Testis (tissue), 3 donors: ENCODE data around the gene SLC6A7. TPM values are rescaled to one million over a fixed set of nuclear protein-coding genes. Genes with fewer than 3 reads are reported as not detected.

Experiments used
- DNase-seq: peaks from one replicate; pipeline ENCODE4 v3.0.0-alpha.2; 2019
- H3K27ac ChIP-seq, 2 donors: fragments of 200-600 bp; sonication (generic); one replicate each; pipeline ENCODE4 v1.5.1; 2019
- H3K27me3 ChIP-seq: fragments of 200-600 bp; sonication (generic); one replicate; pipeline ENCODE4 v1.5.1; 2019
- H3K36me3 ChIP-seq: fragments of 200-600 bp; sonication (generic); one replicate; pipeline ENCODE4 v1.5.1; 2017; ENCODE audit warnings: low read depth; ENCODE audit errors: missing control alignments
- H3K4me1 ChIP-seq: fragments of 200-600 bp; sonication (generic); one replicate; pipeline ENCODE4 v1.5.1; 2019
- H3K4me3 ChIP-seq, 2 donors: fragments of 200-600 bp; sonication (generic); one replicate each; pipeline ENCODE4 v1.5.1; 2017 to 2019
- H3K9me3 ChIP-seq: fragments of 200-600 bp; sonication (generic); one replicate; pipeline ENCODE4 v1.5.1; 2017
- CTCF ChIP-seq, 3 experiments: fragments of 450-650 bp in 2 of 3; fragments of 200-600 bp in 1 of 3; sonication (generic) in 1 of 3; IDR thresholded peaks; one replicate each; pipeline ENCODE4 v1.5.1; 2016 to 2019; ENCODE audit warnings: antibody characterized with exemption in 3 of 3, mild to moderate bottlenecking in 2 of 3, moderate library complexity in 1 of 3
- POLR2A ChIP-seq: fragments of 450-650 bp; IDR thresholded peaks from one replicate; pipeline ENCODE4 v1.6.1; 2017; ENCODE audit warnings: antibody characterized with exemption, mild to moderate bottlenecking, moderate library complexity
- WGBS, 2 donors: methylation state at CpG; one replicate each; pipeline ENCODE4 v1.1.5; 2018; 5-methylcytosine and 5-hydroxymethylcytosine counted together
- intact Hi-C: fragments of 100-400 bp; cut with DNase I; formaldehyde crosslinking; loops from one replicate; pipeline ENCODE4 v1.15.1; 2023; ENCODE audit warnings: low total_unique reads
- polyA plus RNA-seq: library from polyadenylated mRNA; stranded (reverse); fragments of 350-450 nt; fragmentation: Illumina TruSeq; extraction: RNeasy Lipid Tissue Mini Kit (QIAGEN cat#74804); gene quantifications from one replicate; pipeline ENCODE4 v1.2.3, GENCODE V29; 2014; ENCODE audit warnings: low read depth, low replicate concordance; ENCODE audit not compliant: insufficient read depth
- total RNA-seq, 2 donors: library from RNA; depleted of rRNA; stranded (reverse); fragments of >200 nt; gene quantifications; one replicate each; pipeline ENCODE4 v1.2.3, GENCODE V29; 2016

SLC6A7 gene
- total and polyA plus RNA-seq, 3 donors from 2014 or later, result 0.12 TPM; not detected in 2

GRCh38 chr5:150173161-150173560 is 16.7 kb upstream of the SLC6A7 start:
- WGBS, 2 donors, result 85 to 90% methylated on average over 3 of the region's 3 CpGs
- intact Hi-C loops, result no loop called here
- no peaks in the 10 kb centered on the region for H3K27me3 ChIP-seq
- TF ChIP-seq CTCF (IDR thresholded peaks at IDR 0.05) (no peak), POLR2A (no peak)
- peaks cover 33% of the 10 kb centered on the region for H3K4me1 ChIP-seq
- no peaks in the 10 kb centered on the region for H3K9me3 ChIP-seq
- H3K4me3 ChIP-seq, result no peak overlapping the region
- no peaks in the 10 kb centered on the region for H3K36me3 ChIP-seq
- H3K27ac ChIP-seq, result no peak overlapping the region
- no peak for DNase-seq

- Histone ChIP-seq H3K27ac (no peak overlapping the region), H3K4me1 (peaks cover 27% of the 10 kb centered on the region), H3K9me3 (no peaks in the 10 kb centered on the region), H3K27me3 (no peaks in the 10 kb centered on the region), H3K36me3 (no peaks in the 10 kb centered on the region), H3K4me3 (no peak overlapping the region)
- WGBS, 2 donors, result 82 to 89% methylated on average over 6 of the region's 6 CpGs
- DNase-seq, result no peak
- intact Hi-C loops, result no loop called here
- TF ChIP-seq POLR2A (no peak), CTCF (IDR thresholded peaks at IDR 0.05) (no peak)
Observed at GRCh38 chr5:150174285-150174684, 15.6 kb upstream of the SLC6A7 start.

- no peaks in the 10 kb centered on the region for H3K9me3 ChIP-seq
- H3K4me3 ChIP-seq, result no peak overlapping the region
- DNase-seq, result no peak
- no peak overlapping the region for H3K27ac ChIP-seq
- peaks cover 35% of the 10 kb centered on the region for H3K4me1 ChIP-seq
- WGBS, 2 donors, result 30 to 41% methylated on average over 1 of the region's 1 CpG
- no peaks in the 10 kb centered on the region for H3K36me3 ChIP-seq
- no peaks in the 10 kb centered on the region for H3K27me3 ChIP-seq
- intact Hi-C loops, result no loop called here
- TF ChIP-seq CTCF (IDR thresholded peaks at IDR 0.05) (no peak), POLR2A (no peak)
Observed at GRCh38 chr5:150175076-150175475, 14.8 kb upstream of the SLC6A7 start.

GRCh38 chr5:150175536-150175935 is 14.3 kb upstream of the SLC6A7 start:
- no peak for DNase-seq
- TF ChIP-seq CTCF (IDR thresholded peaks at IDR 0.05) (peak in 2 of 3 experiments; percentile 15 to 23), POLR2A (no peak)
- Histone ChIP-seq H3K27me3 (no peaks in the 10 kb centered on the region), H3K4me3 (no peak overlapping the region), H3K27ac (peak overlapping the region in 1 of 2 donors; percentile 23), H3K36me3 (no peaks in the 10 kb centered on the region), H3K4me1 (peaks cover 38% of the 10 kb centered on the region), H3K9me3 (no peaks in the 10 kb centered on the region)
- 64 to 72% methylated on average over 5 of the region's 5 CpGs for WGBS, 2 donors
- intact Hi-C loops, result no loop called here

- WGBS, 2 donors, result 59 to 65% methylated on average over 6 to 8 of the region's 8 CpGs
- H3K4me1 ChIP-seq, result peaks cover 51% of the 10 kb centered on the region
- H3K27ac ChIP-seq, result no peak overlapping the region
- H3K27me3 ChIP-seq, result no peaks in the 10 kb centered on the region
- TF ChIP-seq CTCF (IDR thresholded peaks at IDR 0.05) (no peak), POLR2A (no peak)
- H3K36me3 ChIP-seq, result no peaks in the 10 kb centered on the region
- no peaks in the 10 kb centered on the region for H3K9me3 ChIP-seq
- DNase-seq, result no peak
- intact Hi-C loops, result no loop called here
- no peak overlapping the region for H3K4me3 ChIP-seq
Observed at GRCh38 chr5:150176745-150177477, 13.0 kb upstream of the SLC6A7 start.
